NB4 (cell line): ENCODE data around the gene TNFSF11.

Experiments used
- DNase-seq: peaks from one replicate; pipeline ENCODE4 v3.0.0; 2010; ENCODE audit warnings: low read depth
- H3K4me3 ChIP-seq: one replicate; pipeline ENCODE4 v1.5.1; 2011; ENCODE audit warnings: mild to moderate bottlenecking, low read depth, low read length, moderate library complexity
- MYC ChIP-seq: IDR thresholded peaks from 2 replicates; pipeline ENCODE4 v1.6.1; 2011; ENCODE audit warnings: low read depth, low read length
- POLR2A ChIP-seq: IDR thresholded peaks from 2 replicates; pipeline ENCODE4 v1.6.1; 2011; ENCODE audit warnings: mild to moderate bottlenecking; ENCODE audit not compliant: insufficient read length; ENCODE audit errors: extremely low read depth
- TF ChIP-seq, protein P1 (sequence below): IDR thresholded peaks from one replicate; pipeline ENCODE4 v1.5.1; 2012; ENCODE audit warnings: low read depth, low read length
- TF ChIP-seq, protein P2 (sequence below): IDR thresholded peaks from 2 replicates; pipeline ENCODE4 v1.6.1; 2011; ENCODE audit warnings: low read depth, low read length

The TNFSF11 gene

DNA sequence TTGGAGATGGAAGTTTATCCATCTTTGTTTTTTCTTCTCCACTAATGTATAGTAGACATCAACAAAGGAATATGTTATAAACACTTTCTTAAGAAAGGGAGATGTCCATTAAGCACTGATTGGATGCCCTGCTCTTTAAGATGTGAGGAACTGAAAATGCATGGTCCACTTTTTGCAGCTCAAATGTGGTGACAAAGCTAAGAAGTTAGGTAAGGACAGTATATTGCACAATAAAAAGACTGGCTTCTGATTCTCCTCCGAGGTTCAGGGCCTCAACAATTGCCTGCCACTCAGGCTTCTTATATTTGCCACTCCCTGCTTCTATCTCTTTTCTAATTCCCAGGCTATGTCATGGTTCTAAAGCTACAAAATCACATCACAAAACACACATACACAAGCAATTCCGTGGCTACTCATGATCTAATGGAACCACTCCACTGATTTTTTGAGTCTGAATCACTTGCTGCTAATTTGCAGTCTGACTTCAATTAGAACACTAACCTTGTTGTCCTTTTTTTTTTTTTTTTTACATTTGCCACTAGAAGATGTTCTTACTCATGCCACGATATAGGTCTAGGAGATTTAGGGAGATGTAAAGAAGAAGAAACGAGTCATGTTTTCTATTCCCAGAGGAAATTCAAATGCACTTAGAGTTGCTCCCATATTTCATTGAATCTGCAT, 29.6 kb upstream of the TNFSF11 start:
- TF ChIP-seq, protein P1, sequence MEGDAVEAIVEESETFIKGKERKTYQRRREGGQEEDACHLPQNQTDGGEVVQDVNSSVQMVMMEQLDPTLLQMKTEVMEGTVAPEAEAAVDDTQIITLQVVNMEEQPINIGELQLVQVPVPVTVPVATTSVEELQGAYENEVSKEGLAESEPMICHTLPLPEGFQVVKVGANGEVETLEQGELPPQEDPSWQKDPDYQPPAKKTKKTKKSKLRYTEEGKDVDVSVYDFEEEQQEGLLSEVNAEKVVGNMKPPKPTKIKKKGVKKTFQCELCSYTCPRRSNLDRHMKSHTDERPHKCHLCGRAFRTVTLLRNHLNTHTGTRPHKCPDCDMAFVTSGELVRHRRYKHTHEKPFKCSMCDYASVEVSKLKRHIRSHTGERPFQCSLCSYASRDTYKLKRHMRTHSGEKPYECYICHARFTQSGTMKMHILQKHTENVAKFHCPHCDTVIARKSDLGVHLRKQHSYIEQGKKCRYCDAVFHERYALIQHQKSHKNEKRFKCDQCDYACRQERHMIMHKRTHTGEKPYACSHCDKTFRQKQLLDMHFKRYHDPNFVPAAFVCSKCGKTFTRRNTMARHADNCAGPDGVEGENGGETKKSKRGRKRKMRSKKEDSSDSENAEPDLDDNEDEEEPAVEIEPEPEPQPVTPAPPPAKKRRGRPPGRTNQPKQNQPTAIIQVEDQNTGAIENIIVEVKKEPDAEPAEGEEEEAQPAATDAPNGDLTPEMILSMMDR: no peak
- TF ChIP-seq POLR2A: no peak
- no peak for DNase-seq
- H3K4me3 ChIP-seq: no peak overlapping the region

GRCh38 chr13:42545842-42546241, 28.1 kb upstream of the TNFSF11 start:
- TF ChIP-seq, protein P2, sequence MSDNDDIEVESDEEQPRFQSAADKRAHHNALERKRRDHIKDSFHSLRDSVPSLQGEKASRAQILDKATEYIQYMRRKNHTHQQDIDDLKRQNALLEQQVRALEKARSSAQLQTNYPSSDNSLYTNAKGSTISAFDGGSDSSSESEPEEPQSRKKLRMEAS: no peak
- TF ChIP-seq POLR2A (no peak), MYC (no peak)
- TF ChIP-seq, protein P1: no peak
- no peak for DNase-seq
- no peak overlapping the region for H3K4me3 ChIP-seq

DNA sequence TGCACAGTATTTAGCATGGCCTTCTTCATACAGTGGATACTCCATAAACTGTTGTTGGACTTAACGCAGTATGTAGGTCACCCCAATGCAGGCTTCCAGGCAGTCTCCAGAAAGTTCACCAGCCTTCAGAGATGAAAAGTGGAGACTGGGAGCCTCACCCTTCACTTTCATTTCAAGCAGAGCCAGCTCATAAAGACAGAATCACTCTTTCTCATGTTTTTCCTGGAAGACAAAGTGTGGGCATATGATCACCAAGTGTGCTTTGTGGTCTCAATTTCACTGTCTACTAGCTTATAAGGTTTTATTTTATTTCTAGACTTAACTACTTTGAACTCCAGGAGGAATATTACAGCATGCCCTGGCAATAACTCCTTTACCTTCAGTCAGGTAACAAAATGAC, 26.3 kb upstream of the TNFSF11 start:
- no peak for TF ChIP-seq MYC
- TF ChIP-seq POLR2A: no peak
- TF ChIP-seq, protein P1: no peak
- TF ChIP-seq, protein P2: no peak
- no peak overlapping the region for H3K4me3 ChIP-seq
- no peak for DNase-seq

DNA sequence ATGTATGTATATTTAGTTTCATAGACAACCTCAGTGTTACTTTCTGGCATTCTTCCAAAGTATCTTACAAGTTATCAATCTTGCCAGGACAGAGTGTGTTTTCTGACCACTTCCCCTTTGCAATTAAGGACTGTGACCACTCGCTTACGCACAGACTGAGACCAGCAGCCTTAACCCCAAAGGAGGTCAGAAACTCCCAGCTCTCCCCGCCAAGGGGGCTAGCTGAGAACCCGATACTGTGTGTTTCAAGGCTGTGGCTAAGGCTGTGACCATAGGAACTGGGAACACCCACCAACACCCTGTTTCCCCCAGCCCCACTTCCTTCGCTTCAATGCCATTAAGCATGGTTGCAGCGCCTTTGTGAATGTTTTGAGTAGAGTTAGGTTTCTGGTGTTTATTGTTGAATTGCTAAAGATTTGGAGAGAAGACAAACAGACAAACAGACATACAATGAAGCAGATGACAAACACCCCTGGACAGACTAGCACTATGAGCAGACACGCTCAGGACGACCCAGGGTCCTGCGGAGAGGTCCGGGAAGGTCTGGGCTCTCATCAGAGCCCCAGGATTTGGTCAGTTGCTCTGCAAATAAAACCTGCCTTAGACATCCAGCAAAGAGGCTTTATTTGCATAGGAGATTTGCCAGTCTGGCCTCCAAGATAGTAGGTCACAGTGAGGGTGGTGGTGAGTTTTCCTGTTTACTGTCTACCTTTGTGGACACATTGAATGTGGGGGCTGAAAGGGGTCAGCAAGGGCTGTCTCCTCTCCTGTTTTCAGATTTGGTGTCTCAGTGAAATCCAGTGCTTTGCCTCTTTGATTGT, 25.0 kb upstream of the TNFSF11 start:
- H3K4me3 ChIP-seq: no peak overlapping the region
- TF ChIP-seq, protein P1: no peak
- peak; percentile 76 for DNase-seq

GRCh38 chr13:42549552-42549936, 24.4 kb upstream of the TNFSF11 start:
- no peak for DNase-seq
- TF ChIP-seq POLR2A: no peak
- TF ChIP-seq, protein P2: no peak
- TF ChIP-seq, protein P1: no peak
- TF ChIP-seq MYC: no peak
- no peak overlapping the region for H3K4me3 ChIP-seq

- DNase-seq: no peak
- no peak overlapping the region for H3K4me3 ChIP-seq
- TF ChIP-seq, protein P2: no peak
- TF ChIP-seq, protein P1: no peak
- TF ChIP-seq POLR2A (no peak), MYC (no peak)
Measured at GRCh38 chr13:42551611-42552010, 22.3 kb upstream of the TNFSF11 start.
